ELR (cell line): Measurements from ENCODE around the gene OTOGL.
A peak's percentile ranks its signal among the peaks of the same experiment; 100 is the strongest.
"Not testable (repeated sequence)": the region's sequence is repeated elsewhere in the genome, so short reads cannot be mapped to it uniquely, and the experiment has no call there.

ENCODE experiments used
- DNase-seq: peaks from one replicate; pipeline ENCODE4 v3.0.0-alpha.2; 2015; ENCODE audit warnings: low read depth

Gene OTOGL

GRCh38 chr12:80222261-80222660, 122.9 kb downstream of the OTOGL start:
- DNase-seq, result peak; percentile 27

- DNase-seq, result peak; percentile 75
These were observed 127.2 kb downstream of the OTOGL start for GRCh38 chr12:80226576-80226975.

- not testable (repeated sequence) for DNase-seq
These were observed 128.6 kb downstream of the OTOGL start for GRCh38 chr12:80227904-80228303.

- DNase-seq, result no peak
These were observed 130.7 kb downstream of the OTOGL start for GRCh38 chr12:80230068-80230467.

GRCh38 chr12:80232837-80233236, 133.5 kb downstream of the OTOGL start:
- no peak for DNase-seq

GRCh38 chr12:80233926-80234325, 134.6 kb downstream of the OTOGL start:
- no peak for DNase-seq

- DNase-seq, result no peak
These were observed 135.3 kb downstream of the OTOGL start for GRCh38 chr12:80234667-80235066.

GRCh38 chr12:80235944-80236343, 136.6 kb downstream of the OTOGL start:
- DNase-seq, result no peak

- no peak for DNase-seq
These were observed 140.5 kb downstream of the OTOGL start for GRCh38 chr12:80239867-80240266.

- peak; percentile 46 for DNase-seq
These were observed 142.4 kb downstream of the OTOGL start for GRCh38 chr12:80241576-80242273.

GRCh38 chr12:80242321-80242720, 143.0 kb downstream of the OTOGL start:
- DNase-seq, result peak; percentile 14

- not testable (repeated sequence) for DNase-seq
These were observed 150.2 kb downstream of the OTOGL start for GRCh38 chr12:80249581-80249980.

GRCh38 chr12:80257920-80258319, 158.6 kb downstream of the OTOGL start:
- no peak for DNase-seq

- no peak for DNase-seq
These were observed 160.9 kb downstream of the OTOGL start for GRCh38 chr12:80260269-80260668.

- DNase-seq, result no peak
These were observed 162.1 kb downstream of the OTOGL start for GRCh38 chr12:80261403-80261802.

GRCh38 chr12:80262346-80262745, 163.0 kb downstream of the OTOGL start:
- DNase-seq, result peak; percentile 79

- peak; percentile 9 for DNase-seq
These were observed 163.4 kb downstream of the OTOGL start for GRCh38 chr12:80262771-80263170.

GRCh38 chr12:80264386-80264785, 165.0 kb downstream of the OTOGL start:
- DNase-seq, result no peak

- DNase-seq, result no peak
These were observed 165.6 kb downstream of the OTOGL start for GRCh38 chr12:80264891-80265290.

- DNase-seq, result peak; percentile 93
These were observed 169.8 kb downstream of the OTOGL start for GRCh38 chr12:80268924-80269749.

- DNase-seq, result peak; percentile 70
These were observed 170.6 kb downstream of the OTOGL start for GRCh38 chr12:80269803-80270552.

- DNase-seq, result no peak
These were observed 172.4 kb downstream of the OTOGL start for GRCh38 chr12:80271780-80272179.
